HepG2 (cell line): ENCODE measurements around the gene RAP1A. TPM values are rescaled to one million over a fixed set of nuclear protein-coding genes. Genes with fewer than 3 reads are reported as not detected.

Experiments used
- ATAC-seq: fragments of 200-7000 bp; cut with Tn5 transposase; 3 replicates; pipeline ENCODE4 v1.9.1; 2020; ENCODE audit warnings: mild to moderate bottlenecking, moderate library complexity
- BruUV-seq: library from RNA; stranded (reverse); fragments of 400-500 nt; replicated peaks from 2 replicates; lab custom pipeline; 2021; lab: Mats Ljungman, UMichigan
- CTCF ChIA-PET: fragments of 300-600 bp; formaldehyde crosslinking; extraction: SDS; loops from one replicate; lab custom pipeline; 2021; ENCODE audit warnings: low total read pairs, inconsistent platforms, low intra/inter-chr PET ratio; lab: Yijun Ruan, JAX
- POLR2A ChIA-PET: fragments of 350-600 bp; sonication (Branson Sonifier 250); formaldehyde crosslinking; loops from one replicate; lab custom pipeline; 2020; ENCODE audit warnings: antibody characterized with exemption, inconsistent platforms; lab: Yijun Ruan, JAX
- DNase-seq: peaks from one replicate; pipeline ENCODE4 v3.0.0-alpha.2; 2015; ENCODE audit warnings: low spot score
- FAIRE-seq: peaks from 3 replicates; lab custom pipeline; 2011; peaks lifted over from hg19 to GRCh38; lab: Jason Lieb, UNC
- H2AFZ ChIP-seq: one replicate; pipeline ENCODE4 v1.6.1; 2011; ENCODE audit warnings: low read length, inconsistent platforms
- H3K27ac ChIP-seq: fragments of 300-600 bp; 3 replicates; pipeline ENCODE4 v1.8.0; 2011; ENCODE audit warnings: mixed run types, mild to moderate bottlenecking, mixed read lengths, low read length, inconsistent platforms; ENCODE audit not compliant: insufficient read depth; ENCODE audit errors: extremely low read length
- H3K27me3 ChIP-seq, 2 experiments: fragments of 200-600 bp in 1 of 2; 2 replicates in 1 of 2; 3 replicates in 1 of 2; pipeline versions ENCODE4 v1.6.0 to v1.8.0; 2011; ENCODE audit warnings: low read length in 2 of 2, mild to moderate bottlenecking in 2 of 2, moderate library complexity in 2 of 2, inconsistent platforms in 1 of 2; ENCODE audit not compliant: insufficient read depth in 2 of 2, control insufficient read depth in 1 of 2
- H3K36me3 ChIP-seq, 2 experiments: fragments of 200-600 bp in 1 of 2; replicated peaks in 1 of 2; 2 replicates in 1 of 2; 3 replicates in 1 of 2; pipeline versions ENCODE4 v1.5.1 to v1.8.0; 2011; ENCODE audit warnings: low read length in 2 of 2, inconsistent platforms in 1 of 2; ENCODE audit not compliant: insufficient read depth in 2 of 2, control insufficient read depth in 1 of 2
- H3K4me1 ChIP-seq: 2 replicates; pipeline ENCODE4 v1.5.1; 2012; ENCODE audit warnings: low read length, inconsistent platforms; ENCODE audit not compliant: insufficient read depth
- H3K4me2 ChIP-seq: 2 replicates; pipeline ENCODE4 v1.6.0; 2011; ENCODE audit warnings: low read depth, low read length, inconsistent platforms
- H3K4me3 ChIP-seq, 3 experiments: fragments of 200-600 bp in 1 of 3; sonication (generic), shearing (Covaris generic) in 1 of 3; replicated peaks in 1 of 3; 2 replicates each; pipeline ENCODE4 v1.5.1; 2011 to 2016; ENCODE audit warnings: low read length in 3 of 3, inconsistent platforms in 2 of 3, low read depth in 2 of 3, mild to moderate bottlenecking in 2 of 3, control low read depth in 1 of 3, mixed read lengths in 1 of 3; ENCODE audit not compliant: insufficient read depth in 1 of 3
- H3K79me2 ChIP-seq: one replicate; pipeline ENCODE4 v1.6.1; 2011; ENCODE audit warnings: low read length, inconsistent platforms; ENCODE audit not compliant: insufficient read depth
- H3K9ac ChIP-seq: 2 replicates; pipeline ENCODE4 v1.6.0; 2011; ENCODE audit warnings: mild to moderate bottlenecking, low read depth, low read length, inconsistent platforms; ENCODE audit not compliant: insufficient read depth
- H3K9me3 ChIP-seq: 2 replicates; pipeline ENCODE4 v1.5.1; 2012; ENCODE audit warnings: mild to moderate bottlenecking, low read length
- H4K20me1 ChIP-seq: 2 replicates; pipeline ENCODE4 v1.6.0; 2011; ENCODE audit warnings: inconsistent platforms, mild to moderate bottlenecking, low read length, moderate library complexity; ENCODE audit not compliant: insufficient read depth
- CERS6 ChIP-seq: sonication (generic); formaldehyde crosslinking; IDR thresholded peaks from 2 replicates; pipeline ENCODE4 v1.5.0; 2020; ENCODE audit warnings: missing genetic modification reagents
- HOXA5 ChIP-seq: sonication (generic); formaldehyde crosslinking; IDR thresholded peaks from 2 replicates; pipeline ENCODE4 v1.4.0; 2020; ENCODE audit warnings: missing genetic modification reagents
- MIXL1 ChIP-seq: IDR thresholded peaks from 2 replicates; pipeline ENCODE4 v1.6.1; 2016
- MNT ChIP-seq: fragments of 450-650 bp; IDR thresholded peaks from 2 replicates; pipeline ENCODE4 v1.6.1; 2016
- PTBP1 ChIP-seq: fragments of 200-400 bp; formaldehyde crosslinking; IDR thresholded peaks from 2 replicates; pipeline ENCODE4 v1.6.1; 2018; ENCODE audit warnings: low read length, low read depth; ENCODE audit not compliant: poor library complexity, severe bottlenecking
- SALL1 ChIP-seq: sonication (generic); formaldehyde crosslinking; IDR thresholded peaks from 2 replicates; pipeline ENCODE4 v1.8.0; 2022; ENCODE audit warnings: mild to moderate bottlenecking, missing genetic modification reagents
- SP1 ChIP-seq, 2 experiments: fragments of 450-650 bp in 1 of 2; sonication (generic) in 1 of 2; formaldehyde crosslinking in 1 of 2; IDR thresholded peaks; 2 replicates each; pipeline versions ENCODE4 v1.4.0 to v1.6.1; 2016 to 2020; ENCODE audit warnings: missing genetic modification reagents in 1 of 2
- SP5 ChIP-seq: IDR thresholded peaks from 2 replicates; pipeline ENCODE4 v1.6.1; 2016; ENCODE audit warnings: low read depth, borderline replicate concordance
- SYNCRIP ChIP-seq: fragments of 200-400 bp; formaldehyde crosslinking; IDR thresholded peaks from 2 replicates; pipeline ENCODE4 v1.6.1; 2018; ENCODE audit warnings: mild to moderate bottlenecking, low read depth, low read length; ENCODE audit not compliant: insufficient read depth
- ZBTB1 ChIP-seq: sonication (generic); formaldehyde crosslinking; IDR thresholded peaks from 2 replicates; pipeline ENCODE4 v1.4.0; 2020; ENCODE audit warnings: missing genetic modification reagents, borderline replicate concordance
- ZNF567 ChIP-seq: sonication (generic); formaldehyde crosslinking; IDR thresholded peaks from 2 replicates; pipeline ENCODE4 v1.8.1; 2023; ENCODE audit warnings: mild to moderate bottlenecking, missing genetic modification reagents, borderline replicate concordance
- ZNF589 ChIP-seq: sonication (generic); formaldehyde crosslinking; conservative IDR thresholded peaks from 2 replicates; pipeline ENCODE4 v1.8.0; 2022; ENCODE audit warnings: mild to moderate bottlenecking, moderate library complexity, missing genetic modification reagents
- WGBS: methylation state at CpG from one replicate; pipeline ENCODE4 v1.1.6; 2017; ENCODE audit warnings: low lambda C conversion rate; 5-methylcytosine and 5-hydroxymethylcytosine counted together
- in situ Hi-C: cut with HindIII; loops from 2 replicates; pipeline ENCODE4 v1.10.0; 2017; ENCODE audit warnings: low pct_unique_long_range_greater_than_20kb; ENCODE audit not compliant: extremely low pct_ligation_motif_present
- intact Hi-C: fragments of 100-400 bp; cut with micrococcal nuclease; formaldehyde crosslinking; loops from one replicate; pipeline ENCODE4 v1.10.0; 2022; ENCODE audit not compliant: unreplicated experiment
- polyA plus RNA-seq, 8 experiments: library from polyadenylated mRNA; depleted of rRNA in 3 of 8; stranded (reverse) in 7 of 8; unstranded in 1 of 8; fragments of >200 nt; fragmentation: Illumina TruSeq in 4 of 8; extraction: Trizol in 4 of 8; gene quantifications; 2 replicates each; pipeline versions ENCODE4 v1.2.1 to v1.2.3, GENCODE V29; 2011 to 2016; ENCODE audit warnings: low read depth in 4 of 8, missing spikeins in 1 of 8, mixed read lengths in 1 of 8; ENCODE audit not compliant: insufficient read depth in 1 of 8
- total RNA-seq, 5 experiments: library from RNA; depleted of rRNA; stranded (reverse); fragments of >200 nt; fragmentation: Illumina TruSeq; extraction: Trizol; gene quantifications; 2 replicates each; pipeline ENCODE4 v1.2.3, GENCODE V29; 2016; ENCODE audit warnings: low read depth in 1 of 5
- TF ChIP-seq, protein P1 (sequence below): sonication (generic); formaldehyde crosslinking; IDR thresholded peaks from 2 replicates; pipeline ENCODE4 v1.5.0; 2020; ENCODE audit warnings: mild to moderate bottlenecking, missing genetic modification reagents, moderate library complexity
- TF ChIP-seq, protein P2 (sequence below): sonication (generic); formaldehyde crosslinking; IDR thresholded peaks from 2 replicates; pipeline ENCODE4 v1.4.0; 2020; ENCODE audit warnings: missing genetic modification reagents
- TF ChIP-seq, protein P3 (sequence below): sonication (generic); formaldehyde crosslinking; IDR thresholded peaks from 2 replicates; pipeline ENCODE4 v1.8.0; 2022; ENCODE audit warnings: low read depth, missing genetic modification reagents

RAP1A gene
- total and polyA plus RNA-seq, 2 of the 13 experiments (the other 11 are each of a cell fraction or from before 2014, with no cell fraction given), result 19.0 to 20.7 TPM

- 32% methylated on average over 1 of the region's 1 CpG for WGBS
- ChIA-PET POLR2A (no interaction called here), CTCF (no interaction called here)
- DNase-seq (no peak), FAIRE-seq (no peak), ATAC-seq (no peak)
- H3K79me2 ChIP-seq, result no peaks in the 10 kb centered on the region
- no peak overlapping the region for H3K9ac ChIP-seq
- H3K4me3 ChIP-seq, result no peak overlapping the region
- H3K27ac ChIP-seq, result no peak overlapping the region
- no peak overlapping the region for H2AFZ ChIP-seq
- peaks cover 11% of the 10 kb centered on the region for H3K4me1 ChIP-seq
- no TSS peak for BruUV-seq
- no peaks in the 10 kb centered on the region; a peak in 1 of 5 replicates for H3K27me3 ChIP-seq
- H3K36me3 ChIP-seq, result no peaks in the 10 kb centered on the region
- intact Hi-C loops (no loop called here), in situ Hi-C loops (no loop called here)
- no peaks in the 10 kb centered on the region for H4K20me1 ChIP-seq
- no peak overlapping the region for H3K4me2 ChIP-seq
- H3K9me3 ChIP-seq, result no peaks in the 10 kb centered on the region
- TF ChIP-seq SP1 (IDR thresholded peaks at IDR 0.05) (no peak), SP1 (CRISPR knock-in tag; IDR thresholded peaks at IDR 0.05) (no peak), ZNF589 (CRISPR knock-in tag) (no peak), ZBTB1 (CRISPR knock-in tag) (no peak), CERS6 (no peak), SP5 (CRISPR knock-in tag) (no peak), MNT (no peak), HOXA5 (CRISPR knock-in tag) (no peak), SYNCRIP (no peak), ZNF567 (no peak), SALL1 (CRISPR knock-in tag) (no peak), MIXL1 (CRISPR knock-in tag) (no peak), PTBP1 (no peak)
- TF ChIP-seq, protein P1, sequence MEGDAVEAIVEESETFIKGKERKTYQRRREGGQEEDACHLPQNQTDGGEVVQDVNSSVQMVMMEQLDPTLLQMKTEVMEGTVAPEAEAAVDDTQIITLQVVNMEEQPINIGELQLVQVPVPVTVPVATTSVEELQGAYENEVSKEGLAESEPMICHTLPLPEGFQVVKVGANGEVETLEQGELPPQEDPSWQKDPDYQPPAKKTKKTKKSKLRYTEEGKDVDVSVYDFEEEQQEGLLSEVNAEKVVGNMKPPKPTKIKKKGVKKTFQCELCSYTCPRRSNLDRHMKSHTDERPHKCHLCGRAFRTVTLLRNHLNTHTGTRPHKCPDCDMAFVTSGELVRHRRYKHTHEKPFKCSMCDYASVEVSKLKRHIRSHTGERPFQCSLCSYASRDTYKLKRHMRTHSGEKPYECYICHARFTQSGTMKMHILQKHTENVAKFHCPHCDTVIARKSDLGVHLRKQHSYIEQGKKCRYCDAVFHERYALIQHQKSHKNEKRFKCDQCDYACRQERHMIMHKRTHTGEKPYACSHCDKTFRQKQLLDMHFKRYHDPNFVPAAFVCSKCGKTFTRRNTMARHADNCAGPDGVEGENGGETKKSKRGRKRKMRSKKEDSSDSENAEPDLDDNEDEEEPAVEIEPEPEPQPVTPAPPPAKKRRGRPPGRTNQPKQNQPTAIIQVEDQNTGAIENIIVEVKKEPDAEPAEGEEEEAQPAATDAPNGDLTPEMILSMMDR, result no peak
- TF ChIP-seq, protein P2, sequence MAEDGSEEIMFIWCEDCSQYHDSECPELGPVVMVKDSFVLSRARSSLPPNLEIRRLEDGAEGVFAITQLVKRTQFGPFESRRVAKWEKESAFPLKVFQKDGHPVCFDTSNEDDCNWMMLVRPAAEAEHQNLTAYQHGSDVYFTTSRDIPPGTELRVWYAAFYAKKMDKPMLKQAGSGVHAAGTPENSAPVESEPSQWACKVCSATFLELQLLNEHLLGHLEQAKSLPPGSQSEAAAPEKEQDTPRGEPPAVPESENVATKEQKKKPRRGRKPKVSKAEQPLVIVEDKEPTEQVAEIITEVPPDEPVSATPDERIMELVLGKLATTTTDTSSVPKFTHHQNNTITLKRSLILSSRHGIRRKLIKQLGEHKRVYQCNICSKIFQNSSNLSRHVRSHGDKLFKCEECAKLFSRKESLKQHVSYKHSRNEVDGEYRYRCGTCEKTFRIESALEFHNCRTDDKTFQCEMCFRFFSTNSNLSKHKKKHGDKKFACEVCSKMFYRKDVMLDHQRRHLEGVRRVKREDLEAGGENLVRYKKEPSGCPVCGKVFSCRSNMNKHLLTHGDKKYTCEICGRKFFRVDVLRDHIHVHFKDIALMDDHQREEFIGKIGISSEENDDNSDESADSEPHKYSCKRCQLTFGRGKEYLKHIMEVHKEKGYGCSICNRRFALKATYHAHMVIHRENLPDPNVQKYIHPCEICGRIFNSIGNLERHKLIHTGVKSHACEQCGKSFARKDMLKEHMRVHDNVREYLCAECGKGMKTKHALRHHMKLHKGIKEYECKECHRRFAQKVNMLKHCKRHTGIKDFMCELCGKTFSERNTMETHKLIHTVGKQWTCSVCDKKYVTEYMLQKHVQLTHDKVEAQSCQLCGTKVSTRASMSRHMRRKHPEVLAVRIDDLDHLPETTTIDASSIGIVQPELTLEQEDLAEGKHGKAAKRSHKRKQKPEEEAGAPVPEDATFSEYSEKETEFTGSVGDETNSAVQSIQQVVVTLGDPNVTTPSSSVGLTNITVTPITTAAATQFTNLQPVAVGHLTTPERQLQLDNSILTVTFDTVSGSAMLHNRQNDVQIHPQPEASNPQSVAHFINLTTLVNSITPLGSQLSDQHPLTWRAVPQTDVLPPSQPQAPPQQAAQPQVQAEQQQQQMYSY, result no peak
- TF ChIP-seq, protein P3, sequence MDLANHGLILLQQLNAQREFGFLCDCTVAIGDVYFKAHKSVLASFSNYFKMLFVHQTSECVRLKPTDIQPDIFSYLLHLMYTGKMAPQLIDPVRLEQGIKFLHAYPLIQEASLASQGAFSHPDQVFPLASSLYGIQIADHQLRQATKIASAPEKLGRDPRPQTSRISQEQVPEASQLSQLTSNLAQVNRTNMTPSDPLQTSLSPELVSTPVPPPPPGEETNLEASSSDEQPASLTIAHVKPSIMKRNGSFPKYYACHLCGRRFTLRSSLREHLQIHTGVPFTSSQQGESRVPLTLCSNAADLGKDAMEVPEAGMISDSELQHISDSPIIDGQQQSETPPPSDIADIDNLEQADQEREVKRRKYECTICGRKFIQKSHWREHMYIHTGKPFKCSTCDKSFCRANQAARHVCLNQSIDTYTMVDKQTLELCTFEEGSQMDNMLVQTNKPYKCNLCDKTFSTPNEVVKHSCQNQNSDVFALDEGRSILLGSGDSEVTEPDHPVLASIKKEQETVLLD (CRISPR knock-in tag), result no peak
Measured at GRCh38 chr1:111585447-111586086, 34.0 kb upstream of the RAP1A start.
